Measurements from ENCODE around the gene SHQ1.
"Not testable (repeated sequence)": the region's sequence is repeated elsewhere in the genome, so short reads cannot be mapped to it uniquely, and the experiment has no call there.

The SHQ1 gene

GRCh38 chr3:72746430-72747411 is 101.5 kb downstream of the SHQ1 start:
- no peak for DNase-seq

GRCh38 chr3:72745146-72745999 is 102.9 kb downstream of the SHQ1 start:
- no peak for DNase-seq

- DNase-seq, result no peak
These were observed 103.9 kb downstream of the SHQ1 start for GRCh38 chr3:72744330-72744729.

- no peak for DNase-seq
These were observed 108.4 kb downstream of the SHQ1 start for GRCh38 chr3:72739531-72740466.

GRCh38 chr3:72738752-72739530 is 109.3 kb downstream of the SHQ1 start:
- peak; percentile 59 for DNase-seq

GRCh38 chr3:72735072-72735471 is 113.2 kb downstream of the SHQ1 start:
- DNase-seq, result not testable (repeated sequence)

- no peak for DNase-seq
These were observed 114.6 kb downstream of the SHQ1 start for GRCh38 chr3:72733676-72734075.

GRCh38 chr3:72732666-72733345 is 115.4 kb downstream of the SHQ1 start:
- not testable (repeated sequence) for DNase-seq

- DNase-seq, result no peak
These were observed 119.2 kb downstream of the SHQ1 start for GRCh38 chr3:72728958-72729467.

GRCh38 chr3:72728329-72728889 is 119.8 kb downstream of the SHQ1 start:
- DNase-seq, result no peak

- no peak for DNase-seq
These were observed 120.5 kb downstream of the SHQ1 start for GRCh38 chr3:72727726-72728125.

GRCh38 chr3:72727172-72727571 is 121.1 kb downstream of the SHQ1 start:
- no peak for DNase-seq

- no peak for DNase-seq
These were observed 123.0 kb downstream of the SHQ1 start for GRCh38 chr3:72725229-72725628.

GRCh38 chr3:72724070-72724469 is 124.2 kb downstream of the SHQ1 start:
- DNase-seq, result no peak

GRCh38 chr3:72722930-72723726 is 125.1 kb downstream of the SHQ1 start:
- DNase-seq, result no peak

GRCh38 chr3:72721683-72722381 is 126.4 kb downstream of the SHQ1 start:
- no peak for DNase-seq

- DNase-seq, result no peak
These were observed 127.7 kb downstream of the SHQ1 start for GRCh38 chr3:72720566-72720965.

- DNase-seq, result no peak
These were observed 129.1 kb downstream of the SHQ1 start for GRCh38 chr3:72719137-72719536.

GRCh38 chr3:72714135-72714534 is 134.1 kb downstream of the SHQ1 start:
- not testable (repeated sequence) for DNase-seq

Data from activated CD4-positive, alpha-beta T cell treated with anti-CD3 and anti-CD28 coated beads, Interleukin-2, amount 50 U/mL, for 4 hours (primary cell).